Endothelial cell of umbilical vein (primary cell): ENCODE results near the gene CLNK.

Source experiments
- CTCF ChIP-seq, 2 donors: IDR thresholded peaks; 1 replicate in 1 of 2; 2 replicates in 1 of 2; pipeline ENCODE4 v1.5.1; 2011; ENCODE audit warnings: low read length in 2 of 2, mild to moderate bottlenecking in 2 of 2, moderate library complexity in 2 of 2, control low read depth in 1 of 2, inconsistent platforms in 1 of 2, low read depth in 1 of 2; ENCODE audit not compliant: insufficient read depth in 1 of 2; ENCODE audit errors: extremely low read depth in 1 of 2
- EZH2 ChIP-seq: IDR thresholded peaks from 2 replicates; pipeline ENCODE4 v1.6.1; 2012; ENCODE audit warnings: borderline replicate concordance, low read depth, mild to moderate bottlenecking, moderate library complexity, low read length, inconsistent platforms; ENCODE audit not compliant: severe bottlenecking
- POLR2A ChIP-seq: IDR thresholded peaks from 2 replicates; pipeline ENCODE4 v1.6.1; 2012; ENCODE audit warnings: low read depth, mild to moderate bottlenecking, control low read depth, low read length
- POLR2AphosphoS5 ChIP-seq: IDR thresholded peaks from 2 replicates; pipeline ENCODE4 v1.6.1; 2012; ENCODE audit warnings: low read depth, mild to moderate bottlenecking, control low read depth, low read length, moderate library complexity; ENCODE audit not compliant: insufficient read depth
- TF ChIP-seq, protein P1 (sequence below): IDR thresholded peaks from 2 replicates; pipeline ENCODE4 v1.6.1; 2011; ENCODE audit not compliant: insufficient read depth, insufficient read length

DNA sequence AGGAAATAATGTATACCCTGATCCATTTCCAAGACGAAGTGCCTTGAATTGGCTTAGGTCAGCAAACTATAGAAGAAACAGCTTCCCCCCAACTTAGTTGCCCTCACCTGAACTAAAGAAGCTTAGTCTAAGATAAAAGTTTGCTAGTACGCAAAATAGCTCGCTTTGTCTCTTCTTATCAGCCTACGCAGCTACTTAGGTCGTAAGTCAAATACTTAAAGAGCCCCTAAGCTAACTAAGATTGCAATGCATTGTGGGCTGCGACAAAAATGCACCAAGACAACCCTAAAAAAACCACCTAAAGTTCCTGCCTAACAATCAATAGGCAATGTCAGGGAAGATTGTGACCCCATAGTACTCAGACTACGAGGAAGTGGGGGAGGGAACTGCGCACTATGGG, 12.8 kb downstream of the CLNK start:
- TF ChIP-seq POLR2A (no peak), CTCF (IDR thresholded peaks at IDR 0.05; ENCODE audit: extremely low read depth in 1 of 2, insufficient read depth in 1 of 2, low read depth in 1 of 2, low read length in 2 of 2) (no peak), POLR2AphosphoS5 (no peak), EZH2 (no peak)
- TF ChIP-seq, protein P1, sequence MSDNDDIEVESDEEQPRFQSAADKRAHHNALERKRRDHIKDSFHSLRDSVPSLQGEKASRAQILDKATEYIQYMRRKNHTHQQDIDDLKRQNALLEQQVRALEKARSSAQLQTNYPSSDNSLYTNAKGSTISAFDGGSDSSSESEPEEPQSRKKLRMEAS = no peak
